ENCODE measurements around the gene SPON2. TPM values are rescaled to one million over a fixed set of nuclear protein-coding genes. Genes with fewer than 3 reads are reported as not detected.
A peak's percentile ranks its signal among the peaks of the same experiment; 100 is the strongest.

SPON2 gene
- total RNA-seq, 3 donors from 2014 or later = 35.3 to 59.4 (median 36.1) TPM

- Histone ChIP-seq H3K27me3 (no peaks in the 10 kb centered on the region), H3K27ac (peak overlapping the region in 1 of 2 donors; percentile 13), H3K4me3 (no peak overlapping the region), H3K9me3 (no peaks in the 10 kb centered on the region), H3K4me1 (peaks cover 3 to 5% of the 10 kb centered on the region in 2 donors), H3K36me3 (no peaks in the 10 kb centered on the region)
- TF ChIP-seq POLR2A (IDR thresholded peaks at IDR 0.05) = no peak
- no peak for TF ChIP-seq POLR2AphosphoS5 (IDR thresholded peaks at IDR 0.05)
- TF ChIP-seq, protein P1, sequence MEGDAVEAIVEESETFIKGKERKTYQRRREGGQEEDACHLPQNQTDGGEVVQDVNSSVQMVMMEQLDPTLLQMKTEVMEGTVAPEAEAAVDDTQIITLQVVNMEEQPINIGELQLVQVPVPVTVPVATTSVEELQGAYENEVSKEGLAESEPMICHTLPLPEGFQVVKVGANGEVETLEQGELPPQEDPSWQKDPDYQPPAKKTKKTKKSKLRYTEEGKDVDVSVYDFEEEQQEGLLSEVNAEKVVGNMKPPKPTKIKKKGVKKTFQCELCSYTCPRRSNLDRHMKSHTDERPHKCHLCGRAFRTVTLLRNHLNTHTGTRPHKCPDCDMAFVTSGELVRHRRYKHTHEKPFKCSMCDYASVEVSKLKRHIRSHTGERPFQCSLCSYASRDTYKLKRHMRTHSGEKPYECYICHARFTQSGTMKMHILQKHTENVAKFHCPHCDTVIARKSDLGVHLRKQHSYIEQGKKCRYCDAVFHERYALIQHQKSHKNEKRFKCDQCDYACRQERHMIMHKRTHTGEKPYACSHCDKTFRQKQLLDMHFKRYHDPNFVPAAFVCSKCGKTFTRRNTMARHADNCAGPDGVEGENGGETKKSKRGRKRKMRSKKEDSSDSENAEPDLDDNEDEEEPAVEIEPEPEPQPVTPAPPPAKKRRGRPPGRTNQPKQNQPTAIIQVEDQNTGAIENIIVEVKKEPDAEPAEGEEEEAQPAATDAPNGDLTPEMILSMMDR (IDR thresholded peaks at IDR 0.05) = no peak
- intact Hi-C loops (cut with DNase I; ENCODE audit: low total_unique reads) = loop anchor here (10.0 kb wide), 1 partner anchor 460 kb away; no protein-coding TSS in a partner anchor
- DNase-seq (ENCODE audit: low spot score in 2 of 2) = no peak
Observed at GRCh38 chr4:1214101-1215095, 42.0 kb upstream of the SPON2 start.

DNA sequence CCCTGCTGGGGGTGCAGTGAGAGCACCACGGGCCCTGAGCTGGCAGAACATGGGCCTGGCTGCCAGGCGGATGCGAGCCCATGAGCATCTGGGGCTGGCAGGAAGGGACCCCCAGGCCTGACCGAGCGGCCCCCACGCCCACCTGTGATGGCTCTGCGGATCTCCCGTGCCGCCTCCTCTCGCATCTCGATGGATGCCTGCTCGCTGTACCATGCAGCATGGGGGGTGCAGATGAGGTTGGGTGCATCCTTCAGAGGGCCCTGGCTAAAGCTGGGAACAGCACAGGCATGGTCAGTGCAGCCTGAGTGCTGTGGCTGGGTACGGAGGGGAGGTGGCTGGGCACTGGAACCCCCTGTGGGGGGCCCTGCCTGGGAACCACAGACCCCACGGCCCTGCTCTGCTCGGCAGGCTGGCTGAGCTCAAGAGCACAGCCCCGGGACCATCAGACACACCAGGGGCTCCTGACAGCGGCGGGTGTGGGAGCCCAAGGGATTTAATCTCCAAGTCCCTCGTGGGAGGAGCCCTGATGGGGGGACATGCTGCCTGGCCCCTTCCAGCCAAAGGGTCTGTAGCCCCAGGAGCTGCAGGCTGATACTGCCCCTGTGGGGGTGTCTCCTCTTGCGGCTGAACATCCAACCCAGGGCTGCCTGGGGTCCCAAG, 41.1 kb upstream of the SPON2 start:
- TF ChIP-seq POLR2AphosphoS5 (IDR thresholded peaks at IDR 0.05) = no peak
- TF ChIP-seq, protein P1 (IDR thresholded peaks at IDR 0.05) = no peak
- TF ChIP-seq POLR2A (IDR thresholded peaks at IDR 0.05) = no peak
- H3K27ac ChIP-seq = peak overlapping the region in 1 of 2 donors; percentile 10
- peaks cover 3 to 5% of the 10 kb centered on the region in 2 donors for H3K4me1 ChIP-seq
- no peaks in the 10 kb centered on the region for H3K9me3 ChIP-seq
- DNase-seq (ENCODE audit: low spot score in 2 of 2) = no peak
- H3K36me3 ChIP-seq = no peaks in the 10 kb centered on the region
- H3K27me3 ChIP-seq = no peaks in the 10 kb centered on the region
- intact Hi-C loops (cut with DNase I; ENCODE audit: low total_unique reads) = loop anchor here (10.0 kb wide), 1 partner anchor 459 kb away; no protein-coding TSS in a partner anchor
- no peak overlapping the region for H3K4me3 ChIP-seq

GRCh38 chr4:1212546-1213335, 40.4 kb upstream of the SPON2 start:
- peak overlapping the region; percentile 25 to 69 for H3K27ac ChIP-seq
- DNase-seq (ENCODE audit: low spot score in 2 of 2) = no peak
- intact Hi-C loops (cut with DNase I; ENCODE audit: low total_unique reads) = loop anchor here (10.0 kb wide), 1 partner anchor 458 kb away; no protein-coding TSS in a partner anchor

DNA sequence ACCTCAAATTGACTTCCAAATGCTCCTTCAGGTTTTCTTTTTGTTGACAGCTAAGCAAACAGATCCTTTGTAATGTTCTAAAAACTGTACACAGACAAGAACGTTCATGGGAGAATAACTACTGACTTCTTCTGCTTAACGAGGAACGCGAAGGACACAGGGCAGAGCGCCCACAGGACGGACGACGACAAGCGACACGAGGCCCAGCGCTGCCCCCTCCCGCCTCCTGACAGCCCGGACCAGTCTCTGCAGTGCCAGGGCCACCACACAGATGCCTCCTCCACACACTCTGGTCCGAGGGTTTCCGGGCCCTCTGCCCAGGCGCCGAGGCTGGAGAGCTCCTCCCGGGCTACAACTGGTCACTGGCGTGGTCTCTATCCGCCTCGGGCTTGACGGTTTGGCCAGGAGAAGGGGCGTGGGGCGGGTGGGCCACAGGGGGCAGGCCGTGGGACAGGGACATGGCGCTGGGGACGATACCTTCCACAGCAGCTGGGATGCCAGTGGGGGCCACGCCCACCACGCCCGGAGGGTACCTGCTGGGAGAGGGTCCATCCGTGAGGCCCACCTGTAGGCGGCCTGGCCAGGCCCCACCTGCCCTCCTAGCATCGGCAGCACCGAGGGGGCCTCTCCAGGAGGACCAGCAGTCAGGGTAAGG, 39.6 kb upstream of the SPON2 start:
- H3K9me3 ChIP-seq = no peaks in the 10 kb centered on the region
- no peak overlapping the region for H3K4me3 ChIP-seq
- no peak for DNase-seq (ENCODE audit: low spot score in 2 of 2)
- intact Hi-C loops (cut with DNase I; ENCODE audit: low total_unique reads) = loop anchor here (10.0 kb wide), 1 partner anchor 457 kb away; no protein-coding TSS in a partner anchor
- peaks cover 3 to 5% of the 10 kb centered on the region in 2 donors for H3K4me1 ChIP-seq
- H3K27me3 ChIP-seq = no peaks in the 10 kb centered on the region
- H3K36me3 ChIP-seq = no peaks in the 10 kb centered on the region
- TF ChIP-seq, protein P1 (IDR thresholded peaks at IDR 0.05) = no peak
- TF ChIP-seq POLR2A (IDR thresholded peaks at IDR 0.05) (no peak), POLR2AphosphoS5 (IDR thresholded peaks at IDR 0.05) (no peak)
- H3K27ac ChIP-seq = peak overlapping the region; percentile 25 to 69

More at GRCh38 chr4:1212546-1213335, 40.4 kb upstream of the SPON2 start:
- Histone ChIP-seq H3K27me3 (no peaks in the 10 kb centered on the region), H3K4me1 (peaks cover 3 to 5% of the 10 kb centered on the region in 2 donors), H3K4me3 (no peak overlapping the region), H3K36me3 (no peaks in the 10 kb centered on the region), H3K9me3 (no peaks in the 10 kb centered on the region)
- TF ChIP-seq POLR2AphosphoS5 (IDR thresholded peaks at IDR 0.05) (no peak), POLR2A (IDR thresholded peaks at IDR 0.05) (no peak)
- TF ChIP-seq, protein P1 (IDR thresholded peaks at IDR 0.05) = no peak
